GM12878 (cell line): ENCODE data around the gene TRIOBP. TPM values are rescaled to one million over a fixed set of nuclear protein-coding genes. Genes with fewer than 3 reads are reported as not detected.

Experiments used
- ATAC-seq: fragments of 200-7000 bp; cut with Tn5 transposase; 3 replicates; pipeline ENCODE4 v1.9.1; 2020; ENCODE audit warnings: mild to moderate bottlenecking, moderate library complexity
- BruUV-seq: library from RNA; stranded (reverse); fragments of 400-500 nt; replicated peaks from 2 replicates; lab custom pipeline; 2021; lab: Mats Ljungman, UMichigan
- CTCF ChIA-PET: fragments of 300-600 bp; sonication (Branson Sonifier 250); formaldehyde crosslinking; extraction: SDS; loops from one replicate; lab custom pipeline; 2021; ENCODE audit warnings: inconsistent platforms; lab: Yijun Ruan, JAX
- POLR2A ChIA-PET: fragments of 350-600 bp; formaldehyde crosslinking; extraction: SDS; loops from one replicate; lab custom pipeline; 2021; ENCODE audit warnings: inconsistent platforms; lab: Charles Lee
- RAD21 ChIA-PET: fragments of 300-600 bp; sonication (Branson Sonifier 250); formaldehyde crosslinking; loops from one replicate; lab custom pipeline; 2023; ENCODE audit warnings: antibody characterized with exemption; ENCODE audit not compliant: unreplicated experiment; lab: Charles Lee
- SMC1A ChIA-PET: fragments of 300-600 bp; sonication (Branson Sonifier 250); formaldehyde crosslinking; loops from one replicate; lab custom pipeline; 2023; ENCODE audit not compliant: unreplicated experiment, uncharacterized antibody; lab: Charles Lee
- DNase-seq: peaks from one replicate; pipeline ENCODE4 v3.0.0-alpha.2; 2011; ENCODE audit warnings: low read depth, low spot score
- FAIRE-seq: peaks from 3 replicates; lab custom pipeline; 2011; peaks lifted over from hg19 to GRCh38; lab: Jason Lieb, UNC
- H2AFZ ChIP-seq: 2 replicates; pipeline ENCODE4 v1.6.0; 2011; ENCODE audit warnings: low read depth, low read length, control low read depth; ENCODE audit not compliant: control insufficient read depth
- H3K27ac ChIP-seq: 2 replicates; pipeline ENCODE4 v1.5.1; 2011; ENCODE audit warnings: control low read depth; ENCODE audit not compliant: control insufficient read depth, insufficient read depth
- H3K27me3 ChIP-seq, 2 experiments: replicated peaks in 1 of 2; 2 replicates each; pipeline versions ENCODE4 v1.6.0 to v1.6.1; 2011; ENCODE audit warnings: low read length in 1 of 2; ENCODE audit not compliant: control insufficient read depth in 2 of 2, insufficient read depth in 2 of 2
- H3K36me3 ChIP-seq, 2 experiments: 2 replicates each; pipeline ENCODE4 v1.5.1; 2011; ENCODE audit warnings: low read length in 1 of 2; ENCODE audit not compliant: control insufficient read depth in 2 of 2, insufficient read depth in 2 of 2
- H3K4me1 ChIP-seq: 2 replicates; pipeline ENCODE4 v1.6.1; 2011; ENCODE audit warnings: mild to moderate bottlenecking, low read length, moderate library complexity, mixed read lengths; ENCODE audit not compliant: control insufficient read depth, insufficient read depth
- H3K4me2 ChIP-seq: 2 replicates; pipeline ENCODE4 v1.6.0; 2011; ENCODE audit warnings: control low read depth; ENCODE audit not compliant: control insufficient read depth, insufficient read depth
- H3K4me3 ChIP-seq: fragments of 200-600 bp; sonication (generic); 2 replicates; pipeline ENCODE4 v1.5.1; 2016
- H3K79me2 ChIP-seq: 2 replicates; pipeline ENCODE4 v1.6.0; 2011; ENCODE audit warnings: low read length; ENCODE audit not compliant: control insufficient read depth, insufficient read depth
- H3K9ac ChIP-seq: 2 replicates; pipeline ENCODE4 v1.8.0; 2011; ENCODE audit warnings: low read length, control low read depth, mixed read lengths; ENCODE audit not compliant: control insufficient read depth, insufficient read depth
- H3K9me3 ChIP-seq: replicated peaks from 3 replicates; pipeline ENCODE4 v1.5.1; 2011; ENCODE audit warnings: mild to moderate bottlenecking, low read length; ENCODE audit not compliant: control insufficient read depth, insufficient read depth
- H4K20me1 ChIP-seq: 2 replicates; pipeline ENCODE4 v1.6.0; 2011; ENCODE audit not compliant: control insufficient read depth, insufficient read depth
- EZH2 ChIP-seq: IDR thresholded peaks from 2 replicates; pipeline ENCODE4 v1.6.1; 2012; ENCODE audit warnings: low read depth, mild to moderate bottlenecking, control low read depth, inconsistent platforms, low read length, borderline replicate concordance; ENCODE audit not compliant: control insufficient read depth
- IKZF1 ChIP-seq: fragments of 450-650 bp; conservative IDR thresholded peaks from 2 replicates; pipeline ENCODE4 v1.6.1; 2017; ENCODE audit warnings: antibody characterized with exemption, mild to moderate bottlenecking
- MYC ChIP-seq: IDR thresholded peaks from 2 replicates; pipeline ENCODE4 v1.6.1; 2011; ENCODE audit warnings: mild to moderate bottlenecking, low read length, moderate library complexity, inconsistent platforms; ENCODE audit not compliant: insufficient read depth, insufficient replicate concordance, insufficient read length, severe bottlenecking
- NBN ChIP-seq: fragments of 450-650 bp; IDR thresholded peaks from 2 replicates; pipeline ENCODE4 v1.6.1; 2016
- NR2C1 ChIP-seq: fragments of 450-650 bp; IDR thresholded peaks from 2 replicates; pipeline ENCODE4 v1.6.1; 2017; ENCODE audit warnings: antibody characterized with exemption, mild to moderate bottlenecking, moderate library complexity
- RFX5 ChIP-seq: IDR thresholded peaks from 2 replicates; pipeline ENCODE4 v1.6.1; 2011; ENCODE audit warnings: low read depth, low read length, improper control_type of control experiment
- SIX5 ChIP-seq: IDR thresholded peaks from 2 replicates; pipeline ENCODE4 v1.6.1; 2011; ENCODE audit warnings: mild to moderate bottlenecking, low read depth, low read length, moderate library complexity; ENCODE audit not compliant: severe bottlenecking
- SUPT20H ChIP-seq: IDR thresholded peaks from 2 replicates; pipeline ENCODE4 v1.6.1; 2011; ENCODE audit warnings: low read depth, mild to moderate bottlenecking, low read length, moderate library complexity, borderline replicate concordance; ENCODE audit not compliant: control insufficient read depth
- TARDBP ChIP-seq: IDR thresholded peaks from 2 replicates; pipeline ENCODE4 v1.6.1; 2016; ENCODE audit warnings: borderline replicate concordance
- ZNF217 ChIP-seq: fragments of 450-650 bp; IDR thresholded peaks from 2 replicates; pipeline ENCODE4 v1.6.1; 2017; ENCODE audit warnings: antibody characterized with exemption, mild to moderate bottlenecking
- WGBS: methylation state at CpG from one replicate; pipeline ENCODE4 v1.1.6; 2016; ENCODE audit warnings: low lambda C conversion rate; ENCODE audit not compliant: insufficient replicate concordance, insufficient coverage; ENCODE audit errors: missing lambda C conversion rate; 5-methylcytosine and 5-hydroxymethylcytosine counted together
- in situ Hi-C: fragments of 300-500 bp; cut with MboI; formaldehyde crosslinking; loops from 9 replicates; pipeline ENCODE4 v1.14.3; 2018; ENCODE audit warnings: mixed read lengths
- intact Hi-C: fragments of 100-400 bp; cut with micrococcal nuclease; formaldehyde crosslinking; loops from one replicate; pipeline ENCODE4 v1.14.2; 2022; ENCODE audit not compliant: unreplicated experiment
- polyA plus RNA-seq, 11 experiments: library from polyadenylated mRNA; depleted of rRNA in 4 of 11; unstranded in 6 of 11; stranded (reverse) in 5 of 11; fragments of >200 nt; fragmentation: Nextera tagmentation in 4 of 11; fragmentation: Illumina TruSeq in 1 of 11; extraction: Ambion mirVana in 4 of 11; extraction: Trizol in 1 of 11; gene quantifications; 1 replicate in 1 of 11; 2 replicates in 10 of 11; pipeline versions ENCODE4 v1.2.1 to v1.2.3, GENCODE V29; 2011 to 2016; ENCODE audit warnings: inconsistent platforms in 2 of 11, missing spikeins in 2 of 11, low read depth in 1 of 11
- total RNA-seq, 4 experiments: library from RNA; depleted of rRNA in 3 of 4; stranded (reverse); fragments of >200 nt in 3 of 4; fragmentation: Illumina TruSeq in 1 of 4; extraction: Trizol in 1 of 4; gene quantifications; 2 replicates each; pipeline versions ENCODE4 v1.2.1 to v1.2.3, GENCODE V29; 2013 to 2021
- TF ChIP-seq, protein P1 (sequence below): fragments of 450-650 bp; IDR thresholded peaks from 2 replicates; pipeline ENCODE4 v1.6.1; 2017; ENCODE audit warnings: mild to moderate bottlenecking
- TF ChIP-seq, protein P2 (sequence below): fragments of 450-650 bp; formaldehyde crosslinking; IDR thresholded peaks from 2 replicates; pipeline ENCODE4 v1.4.0; 2020; ENCODE audit warnings: mild to moderate bottlenecking, moderate library complexity
- TF ChIP-seq, protein P3 (sequence below): fragments of 450-650 bp; IDR thresholded peaks from 2 replicates; pipeline ENCODE4 v1.6.1; 2017; ENCODE audit warnings: borderline replicate concordance

The TRIOBP gene
- total and polyA plus RNA-seq, 10 of the 15 experiments (the other 5 are each of a cell fraction or from before 2014, with no cell fraction given), result 0.21 to 23.6 (median 11.9) TPM

DNA sequence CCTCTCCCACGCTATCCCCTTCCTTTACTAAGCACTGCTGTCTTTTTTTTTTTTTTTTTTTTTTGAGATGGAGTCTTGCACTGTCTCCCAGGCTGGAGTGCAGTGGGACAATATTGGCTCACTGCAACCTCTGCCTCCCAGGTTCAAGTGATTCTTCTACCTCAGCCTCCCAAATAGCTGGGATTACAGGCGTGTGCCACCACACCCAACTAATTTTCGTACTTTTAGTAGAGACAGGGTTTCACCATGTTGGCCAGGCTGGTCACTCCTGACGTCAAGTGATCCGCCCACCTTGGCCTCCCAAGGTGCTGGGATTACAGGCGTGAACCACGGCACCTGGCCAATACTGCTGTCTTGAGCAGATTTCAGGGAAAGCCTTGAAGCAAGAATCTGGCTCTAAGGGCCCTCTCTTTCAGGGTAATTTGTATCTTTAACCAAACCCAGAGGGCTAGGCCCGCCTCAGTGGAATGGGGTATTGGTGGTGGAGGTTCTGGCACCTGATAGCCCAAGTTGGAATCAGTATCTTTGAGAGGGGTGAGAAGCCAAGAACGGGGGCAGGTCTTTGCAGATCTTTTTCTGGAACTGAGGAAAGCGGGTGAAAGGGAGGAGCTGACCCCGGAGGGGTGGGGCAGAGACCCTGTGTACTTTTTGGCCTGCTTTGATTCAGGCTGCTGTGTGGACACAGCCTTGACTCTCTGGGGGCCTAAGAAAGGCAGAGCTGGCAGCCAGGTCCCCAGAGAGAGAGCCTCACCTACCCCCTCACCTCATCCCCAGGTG, 37.0 kb downstream of the TRIOBP start (continued):
- TF ChIP-seq, protein P1, sequence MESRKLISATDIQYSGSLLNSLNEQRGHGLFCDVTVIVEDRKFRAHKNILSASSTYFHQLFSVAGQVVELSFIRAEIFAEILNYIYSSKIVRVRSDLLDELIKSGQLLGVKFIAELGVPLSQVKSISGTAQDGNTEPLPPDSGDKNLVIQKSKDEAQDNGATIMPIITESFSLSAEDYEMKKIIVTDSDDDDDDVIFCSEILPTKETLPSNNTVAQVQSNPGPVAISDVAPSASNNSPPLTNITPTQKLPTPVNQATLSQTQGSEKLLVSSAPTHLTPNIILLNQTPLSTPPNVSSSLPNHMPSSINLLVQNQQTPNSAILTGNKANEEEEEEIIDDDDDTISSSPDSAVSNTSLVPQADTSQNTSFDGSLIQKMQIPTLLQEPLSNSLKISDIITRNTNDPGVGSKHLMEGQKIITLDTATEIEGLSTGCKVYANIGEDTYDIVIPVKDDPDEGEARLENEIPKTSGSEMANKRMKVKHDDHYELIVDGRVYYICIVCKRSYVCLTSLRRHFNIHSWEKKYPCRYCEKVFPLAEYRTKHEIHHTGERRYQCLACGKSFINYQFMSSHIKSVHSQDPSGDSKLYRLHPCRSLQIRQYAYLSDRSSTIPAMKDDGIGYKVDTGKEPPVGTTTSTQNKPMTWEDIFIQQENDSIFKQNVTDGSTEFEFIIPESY, result no peak
- TF ChIP-seq, all 136 proteins: peak for 0

DNA sequence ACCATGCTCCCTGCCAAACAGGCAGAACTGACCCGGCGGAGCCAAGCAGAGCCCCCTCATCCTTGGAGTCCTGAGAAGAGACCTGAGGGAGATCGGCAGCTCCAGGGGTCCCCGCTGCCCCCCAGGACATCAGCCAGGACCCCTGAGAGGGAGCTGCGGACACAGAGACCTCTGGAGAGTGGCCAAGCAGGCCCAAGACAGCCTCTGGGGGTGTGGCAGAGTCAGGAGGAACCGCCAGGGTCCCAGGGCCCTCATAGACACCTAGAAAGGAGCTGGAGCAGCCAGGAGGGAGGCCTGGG, 37.5 kb downstream of the TRIOBP start:
- no peak for DNase-seq
- Histone ChIP-seq H3K36me3 (no peaks in the 10 kb centered on the region), H4K20me1 (no peaks in the 10 kb centered on the region), H3K9ac (no peak overlapping the region), H3K9me3 (no peaks in the 10 kb centered on the region), H3K4me1 (no peaks in the 10 kb centered on the region), H3K27ac (no peak overlapping the region), H3K79me2 (no peaks in the 10 kb centered on the region), H3K4me2 (no peak overlapping the region), H3K27me3 (no peaks in the 10 kb centered on the region), H3K4me3 (no peak overlapping the region), H2AFZ (no peak overlapping the region)
- no peak for FAIRE-seq
- intact Hi-C loops (no loop called here), in situ Hi-C loops (no loop called here)
- ChIA-PET CTCF (no interaction called here), RAD21 (no interaction called here), POLR2A (no interaction called here), SMC1A (no interaction called here)
- no peak for ATAC-seq
- 41% methylated on average over 6 of the region's 6 CpGs for WGBS
- BruUV-seq, result no TSS peak
- TF ChIP-seq SIX5 (no peak), RFX5 (no peak), TARDBP (no peak), MYC (no peak), NR2C1 (no peak), EZH2 (no peak), NBN (no peak), ZNF217 (no peak), IKZF1 (no peak), SUPT20H (no peak)
- TF ChIP-seq, protein P2, sequence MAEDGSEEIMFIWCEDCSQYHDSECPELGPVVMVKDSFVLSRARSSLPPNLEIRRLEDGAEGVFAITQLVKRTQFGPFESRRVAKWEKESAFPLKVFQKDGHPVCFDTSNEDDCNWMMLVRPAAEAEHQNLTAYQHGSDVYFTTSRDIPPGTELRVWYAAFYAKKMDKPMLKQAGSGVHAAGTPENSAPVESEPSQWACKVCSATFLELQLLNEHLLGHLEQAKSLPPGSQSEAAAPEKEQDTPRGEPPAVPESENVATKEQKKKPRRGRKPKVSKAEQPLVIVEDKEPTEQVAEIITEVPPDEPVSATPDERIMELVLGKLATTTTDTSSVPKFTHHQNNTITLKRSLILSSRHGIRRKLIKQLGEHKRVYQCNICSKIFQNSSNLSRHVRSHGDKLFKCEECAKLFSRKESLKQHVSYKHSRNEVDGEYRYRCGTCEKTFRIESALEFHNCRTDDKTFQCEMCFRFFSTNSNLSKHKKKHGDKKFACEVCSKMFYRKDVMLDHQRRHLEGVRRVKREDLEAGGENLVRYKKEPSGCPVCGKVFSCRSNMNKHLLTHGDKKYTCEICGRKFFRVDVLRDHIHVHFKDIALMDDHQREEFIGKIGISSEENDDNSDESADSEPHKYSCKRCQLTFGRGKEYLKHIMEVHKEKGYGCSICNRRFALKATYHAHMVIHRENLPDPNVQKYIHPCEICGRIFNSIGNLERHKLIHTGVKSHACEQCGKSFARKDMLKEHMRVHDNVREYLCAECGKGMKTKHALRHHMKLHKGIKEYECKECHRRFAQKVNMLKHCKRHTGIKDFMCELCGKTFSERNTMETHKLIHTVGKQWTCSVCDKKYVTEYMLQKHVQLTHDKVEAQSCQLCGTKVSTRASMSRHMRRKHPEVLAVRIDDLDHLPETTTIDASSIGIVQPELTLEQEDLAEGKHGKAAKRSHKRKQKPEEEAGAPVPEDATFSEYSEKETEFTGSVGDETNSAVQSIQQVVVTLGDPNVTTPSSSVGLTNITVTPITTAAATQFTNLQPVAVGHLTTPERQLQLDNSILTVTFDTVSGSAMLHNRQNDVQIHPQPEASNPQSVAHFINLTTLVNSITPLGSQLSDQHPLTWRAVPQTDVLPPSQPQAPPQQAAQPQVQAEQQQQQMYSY, result no peak
- TF ChIP-seq, protein P3, sequence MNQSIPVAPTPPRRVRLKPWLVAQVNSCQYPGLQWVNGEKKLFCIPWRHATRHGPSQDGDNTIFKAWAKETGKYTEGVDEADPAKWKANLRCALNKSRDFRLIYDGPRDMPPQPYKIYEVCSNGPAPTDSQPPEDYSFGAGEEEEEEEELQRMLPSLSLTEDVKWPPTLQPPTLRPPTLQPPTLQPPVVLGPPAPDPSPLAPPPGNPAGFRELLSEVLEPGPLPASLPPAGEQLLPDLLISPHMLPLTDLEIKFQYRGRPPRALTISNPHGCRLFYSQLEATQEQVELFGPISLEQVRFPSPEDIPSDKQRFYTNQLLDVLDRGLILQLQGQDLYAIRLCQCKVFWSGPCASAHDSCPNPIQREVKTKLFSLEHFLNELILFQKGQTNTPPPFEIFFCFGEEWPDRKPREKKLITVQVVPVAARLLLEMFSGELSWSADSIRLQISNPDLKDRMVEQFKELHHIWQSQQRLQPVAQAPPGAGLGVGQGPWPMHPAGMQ, result no peak
